Nephron progenitor cell (in vitro differentiated cells): ENCODE data around the gene CDK5RAP1.
A peak's percentile ranks its signal among the peaks of the same experiment; 100 is the strongest.

Experiments
- DNase-seq: peaks from one replicate; pipeline ENCODE4 v3.0.0; 2021
- H3K27ac Mint-ChIP-seq: 2 replicates; pipeline ENCODE4 v1.8.0; 2021; ENCODE audit warnings: mild to moderate bottlenecking, moderate library complexity, mixed read lengths
- H3K27me3 Mint-ChIP-seq: 2 replicates; pipeline ENCODE4 v1.8.0; 2021; ENCODE audit warnings: mild to moderate bottlenecking, low read depth, mixed read lengths; ENCODE audit not compliant: poor library complexity
- H3K36me3 Mint-ChIP-seq: 2 replicates; pipeline ENCODE4 v1.8.0; 2021; ENCODE audit warnings: low read depth, mixed read lengths
- H3K4me1 Mint-ChIP-seq: 2 replicates; pipeline ENCODE4 v1.8.0; 2021; ENCODE audit warnings: mixed read lengths
- H3K4me3 Mint-ChIP-seq: 2 replicates; pipeline ENCODE4 v1.8.0; 2021; ENCODE audit warnings: mild to moderate bottlenecking, moderate library complexity, mixed read lengths
- H3K9me3 Mint-ChIP-seq: 2 replicates; pipeline ENCODE4 v1.8.0; 2021; ENCODE audit warnings: mild to moderate bottlenecking, moderate library complexity, mixed read lengths
- TF ChIP-seq, protein P1 (sequence below): fragments of 200-600 bp; sonication (generic); IDR thresholded peaks from 2 replicates; pipeline ENCODE4 v1.5.0; 2021; ENCODE audit warnings: antibody characterized with exemption

The CDK5RAP1 gene

DNA sequence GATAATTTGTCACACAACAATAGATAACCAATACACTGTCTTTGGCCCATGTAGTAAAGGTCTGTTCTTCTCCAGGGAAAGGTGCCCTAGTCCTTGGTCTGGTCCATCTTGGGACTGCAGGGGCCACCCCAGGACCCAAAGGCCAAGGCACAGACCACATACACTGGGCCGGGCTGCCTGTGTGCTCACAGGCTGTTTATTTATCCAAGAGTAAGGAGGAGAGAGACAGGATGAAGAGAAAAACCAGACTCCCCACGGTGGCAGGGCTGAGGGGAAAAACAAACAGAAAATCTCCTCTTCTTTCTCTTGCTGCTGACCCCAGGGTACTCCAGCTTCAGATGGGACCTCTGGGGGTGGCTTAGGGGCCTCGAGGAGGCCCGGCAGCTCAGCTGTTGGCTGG, 6.5 kb upstream of the CDK5RAP1 start:
- DNase-seq = no peak
- TF ChIP-seq, protein P1, sequence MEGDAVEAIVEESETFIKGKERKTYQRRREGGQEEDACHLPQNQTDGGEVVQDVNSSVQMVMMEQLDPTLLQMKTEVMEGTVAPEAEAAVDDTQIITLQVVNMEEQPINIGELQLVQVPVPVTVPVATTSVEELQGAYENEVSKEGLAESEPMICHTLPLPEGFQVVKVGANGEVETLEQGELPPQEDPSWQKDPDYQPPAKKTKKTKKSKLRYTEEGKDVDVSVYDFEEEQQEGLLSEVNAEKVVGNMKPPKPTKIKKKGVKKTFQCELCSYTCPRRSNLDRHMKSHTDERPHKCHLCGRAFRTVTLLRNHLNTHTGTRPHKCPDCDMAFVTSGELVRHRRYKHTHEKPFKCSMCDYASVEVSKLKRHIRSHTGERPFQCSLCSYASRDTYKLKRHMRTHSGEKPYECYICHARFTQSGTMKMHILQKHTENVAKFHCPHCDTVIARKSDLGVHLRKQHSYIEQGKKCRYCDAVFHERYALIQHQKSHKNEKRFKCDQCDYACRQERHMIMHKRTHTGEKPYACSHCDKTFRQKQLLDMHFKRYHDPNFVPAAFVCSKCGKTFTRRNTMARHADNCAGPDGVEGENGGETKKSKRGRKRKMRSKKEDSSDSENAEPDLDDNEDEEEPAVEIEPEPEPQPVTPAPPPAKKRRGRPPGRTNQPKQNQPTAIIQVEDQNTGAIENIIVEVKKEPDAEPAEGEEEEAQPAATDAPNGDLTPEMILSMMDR = no peak
- no peaks in the 10 kb centered on the region for H3K27me3 Mint-ChIP-seq
- H3K4me1 Mint-ChIP-seq = peaks cover 24% of the 10 kb centered on the region
- H3K4me3 Mint-ChIP-seq = no peak overlapping the region
- H3K27ac Mint-ChIP-seq = peak overlapping the region; percentile 74
- H3K9me3 Mint-ChIP-seq = peaks cover 6% of the 10 kb centered on the region
- peaks cover 28% of the 10 kb centered on the region for H3K36me3 Mint-ChIP-seq

DNA sequence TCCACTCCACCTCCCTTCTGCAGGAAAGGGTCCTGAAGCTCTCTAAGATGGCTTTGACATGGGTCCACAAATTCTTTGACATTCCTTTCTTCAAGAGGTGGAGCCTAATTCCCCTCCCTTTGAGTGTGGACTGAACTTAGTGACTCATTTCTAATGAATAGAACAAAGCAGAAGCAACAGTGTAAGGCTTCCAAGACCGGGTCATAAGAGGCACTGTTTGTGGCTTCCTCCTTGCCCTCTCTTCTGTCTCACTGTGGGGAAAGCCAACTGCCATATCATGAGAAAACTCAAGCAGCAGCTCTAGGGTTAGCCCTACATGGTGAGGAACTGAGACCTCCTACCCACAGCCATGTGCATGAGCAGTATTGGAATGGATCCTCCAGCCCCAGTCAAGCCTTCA, 5.9 kb upstream of the CDK5RAP1 start:
- peaks cover 28% of the 10 kb centered on the region for H3K36me3 Mint-ChIP-seq
- peaks cover 29% of the 10 kb centered on the region for H3K4me1 Mint-ChIP-seq
- peak overlapping the region; percentile 74 for H3K27ac Mint-ChIP-seq
- TF ChIP-seq, protein P1 = no peak
- H3K4me3 Mint-ChIP-seq = no peak overlapping the region
- H3K27me3 Mint-ChIP-seq = no peaks in the 10 kb centered on the region
- DNase-seq = no peak
- H3K9me3 Mint-ChIP-seq = peaks cover 6% of the 10 kb centered on the region

DNA sequence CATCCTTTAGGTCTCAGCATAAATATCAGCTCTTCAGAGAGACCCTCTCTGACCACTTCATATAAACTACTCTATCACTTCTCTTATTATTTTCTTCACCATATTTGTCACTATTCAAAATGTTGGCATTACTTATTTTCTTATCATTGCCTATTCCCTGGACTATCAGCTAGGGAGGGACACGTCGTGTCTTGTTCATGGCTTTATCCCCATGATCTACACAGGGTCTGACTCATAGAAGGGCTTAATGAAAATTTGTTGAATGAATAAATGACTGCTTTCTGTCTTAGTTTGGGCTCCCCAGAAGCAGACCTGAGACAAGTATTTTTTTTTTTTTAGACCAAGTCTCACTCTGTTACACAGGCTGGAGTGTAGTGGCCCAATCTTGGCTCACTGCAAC, 3.0 kb upstream of the CDK5RAP1 start:
- DNase-seq = no peak
- peaks cover 6% of the 10 kb centered on the region for H3K9me3 Mint-ChIP-seq
- TF ChIP-seq, protein P1 = no peak

DNA sequence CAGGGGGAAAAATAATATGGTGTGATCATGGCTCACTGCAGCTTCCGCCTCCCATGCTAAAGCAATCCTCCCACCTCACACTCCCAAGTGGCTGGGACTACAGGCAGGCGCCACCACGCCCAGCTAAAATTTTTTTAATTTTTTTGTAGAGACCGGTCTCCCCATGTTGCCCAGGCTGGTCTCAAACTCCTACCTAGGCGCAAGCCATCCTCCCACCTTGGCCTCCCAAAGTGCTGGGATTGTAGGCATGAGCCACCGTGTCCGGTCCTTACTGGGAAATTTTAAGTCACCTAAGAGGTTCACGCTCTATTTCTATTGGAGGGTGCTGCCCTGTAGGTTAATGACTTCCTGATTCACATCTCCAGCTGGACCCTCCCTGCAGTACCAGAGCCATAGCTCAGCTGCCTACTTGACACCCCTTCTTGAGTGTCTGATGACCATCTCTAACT, 626 bp upstream of the CDK5RAP1 start:
- peak overlapping the region; percentile 97 for H3K4me3 Mint-ChIP-seq
- peaks cover 19% of the 10 kb centered on the region for H3K36me3 Mint-ChIP-seq
- DNase-seq = no peak

More for the DNA sequence above, 3.0 kb upstream of the CDK5RAP1 start:
- H3K4me3 Mint-ChIP-seq = peak overlapping the region; percentile 59
- H3K27me3 Mint-ChIP-seq = no peaks in the 10 kb centered on the region
- peaks cover 48% of the 10 kb centered on the region for H3K4me1 Mint-ChIP-seq
- no peak overlapping the region for H3K27ac Mint-ChIP-seq
- peaks cover 28% of the 10 kb centered on the region for H3K36me3 Mint-ChIP-seq

DNA sequence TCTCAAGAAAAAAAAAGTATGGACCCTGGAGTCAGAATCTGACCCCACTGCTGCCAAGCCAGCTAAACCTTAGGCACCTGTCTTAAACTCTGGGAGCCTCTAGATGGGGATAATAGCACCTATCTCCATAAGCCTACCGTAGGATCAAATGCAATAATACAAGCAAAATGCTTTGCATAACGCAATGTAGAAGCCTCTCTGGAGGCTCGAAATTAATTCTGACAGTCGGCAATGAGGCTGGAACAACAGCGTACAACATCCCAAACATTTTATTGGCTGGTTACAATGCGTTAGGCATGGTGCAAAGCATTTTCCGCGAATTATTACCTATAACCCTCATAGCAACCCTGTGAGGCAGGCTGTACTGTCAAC, 521 bp downstream of the CDK5RAP1 start:
- Mint-ChIP-seq H3K4me3 (peak overlapping the region; percentile 97), H3K36me3 (peaks cover 24% of the 10 kb centered on the region), H3K27me3 (no peaks in the 10 kb centered on the region), H3K4me1 (peaks cover 38% of the 10 kb centered on the region), H3K9me3 (no peaks in the 10 kb centered on the region), H3K27ac (no peak overlapping the region)
- TF ChIP-seq, protein P1 = no peak
- no peak for DNase-seq

More for the DNA sequence above, 626 bp upstream of the CDK5RAP1 start:
- Mint-ChIP-seq H3K27ac (peak overlapping the region; percentile 70), H3K9me3 (peaks cover under 1% of the 10 kb centered on the region), H3K4me1 (peaks cover 38% of the 10 kb centered on the region), H3K27me3 (no peaks in the 10 kb centered on the region)
- TF ChIP-seq, protein P1 = no peak

DNA sequence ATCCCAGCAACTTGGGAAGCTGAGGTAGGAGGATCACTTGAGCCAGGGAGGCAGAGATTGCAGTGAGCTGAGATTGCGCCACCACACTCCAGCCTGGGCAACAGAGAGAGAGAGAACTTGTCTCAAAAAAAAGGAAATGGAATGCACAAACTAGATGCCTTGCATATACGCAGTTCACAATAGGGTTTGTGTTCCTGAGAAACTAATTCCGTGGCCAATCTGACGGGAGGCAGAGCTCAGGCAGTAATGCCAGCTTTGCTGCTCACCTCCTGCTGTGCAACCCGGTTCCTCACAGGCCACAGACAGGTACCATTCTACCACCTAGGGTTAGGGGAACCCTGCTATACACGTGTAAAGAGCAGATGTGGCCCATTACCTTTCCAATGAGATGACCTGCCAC, 1.4 kb downstream of the CDK5RAP1 start:
- H3K27ac Mint-ChIP-seq = no peak overlapping the region
- peaks cover 25% of the 10 kb centered on the region for H3K36me3 Mint-ChIP-seq
- no peaks in the 10 kb centered on the region for H3K9me3 Mint-ChIP-seq
- TF ChIP-seq, protein P1 = no peak
- DNase-seq = no peak
- peaks cover 38% of the 10 kb centered on the region for H3K4me1 Mint-ChIP-seq
- no peaks in the 10 kb centered on the region for H3K27me3 Mint-ChIP-seq
- peak overlapping the region; percentile 97 for H3K4me3 Mint-ChIP-seq
